ENCODE measurements around the gene LGI1. TPM values are rescaled to one million over a fixed set of nuclear protein-coding genes. Genes with fewer than 3 reads are reported as not detected.
A peak's percentile ranks its signal among the peaks of the same experiment; 100 is the strongest.

LGI1 gene
- polyA plus RNA-seq, 3 donors: 0.03 TPM; not detected in 2

DNA sequence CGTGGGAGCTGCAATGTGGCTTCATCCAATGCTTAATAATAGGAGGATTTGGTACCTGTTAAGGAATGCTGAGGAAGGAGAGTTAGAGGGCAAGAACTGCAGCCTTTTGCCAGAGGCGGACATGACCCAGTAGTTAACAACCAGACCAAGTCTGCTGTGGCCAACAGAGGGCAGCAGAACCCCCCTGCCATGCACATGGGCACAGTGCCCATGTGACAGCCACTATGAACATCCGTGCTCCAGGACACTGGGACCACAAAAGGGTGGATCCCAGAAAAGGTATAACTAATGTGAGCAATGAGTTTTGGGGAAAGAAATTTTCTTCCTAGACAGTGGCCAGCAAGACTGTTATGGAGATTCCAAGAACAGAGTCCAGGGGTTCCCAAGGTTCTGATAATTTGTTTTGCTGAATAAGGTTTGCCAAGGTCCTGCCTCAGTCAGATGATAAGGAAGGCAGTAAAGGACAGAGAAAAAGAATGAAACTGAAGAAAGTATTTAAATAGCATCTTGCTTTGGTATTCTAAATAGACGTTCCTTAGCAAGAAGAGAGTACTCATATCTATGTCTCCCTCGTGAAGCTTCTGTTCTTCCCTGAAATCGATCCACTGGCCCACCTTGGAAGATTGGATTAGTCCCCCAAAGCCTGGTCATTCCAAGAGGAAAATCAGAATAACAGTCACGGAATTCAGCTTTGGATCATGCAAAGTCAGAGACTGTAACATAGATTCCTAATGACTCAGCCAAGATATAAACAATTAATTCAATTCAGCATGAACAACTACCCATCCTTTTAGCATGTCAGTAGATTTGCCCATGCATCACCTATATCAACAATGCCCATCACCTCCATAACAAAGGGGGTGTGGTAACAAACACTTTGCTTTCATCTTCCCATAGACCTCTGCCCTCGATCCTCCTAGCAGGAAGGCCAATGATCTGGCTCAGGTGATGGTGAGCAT lies 56.0 kb downstream of the LGI1 start:
- TF ChIP-seq, protein P1, sequence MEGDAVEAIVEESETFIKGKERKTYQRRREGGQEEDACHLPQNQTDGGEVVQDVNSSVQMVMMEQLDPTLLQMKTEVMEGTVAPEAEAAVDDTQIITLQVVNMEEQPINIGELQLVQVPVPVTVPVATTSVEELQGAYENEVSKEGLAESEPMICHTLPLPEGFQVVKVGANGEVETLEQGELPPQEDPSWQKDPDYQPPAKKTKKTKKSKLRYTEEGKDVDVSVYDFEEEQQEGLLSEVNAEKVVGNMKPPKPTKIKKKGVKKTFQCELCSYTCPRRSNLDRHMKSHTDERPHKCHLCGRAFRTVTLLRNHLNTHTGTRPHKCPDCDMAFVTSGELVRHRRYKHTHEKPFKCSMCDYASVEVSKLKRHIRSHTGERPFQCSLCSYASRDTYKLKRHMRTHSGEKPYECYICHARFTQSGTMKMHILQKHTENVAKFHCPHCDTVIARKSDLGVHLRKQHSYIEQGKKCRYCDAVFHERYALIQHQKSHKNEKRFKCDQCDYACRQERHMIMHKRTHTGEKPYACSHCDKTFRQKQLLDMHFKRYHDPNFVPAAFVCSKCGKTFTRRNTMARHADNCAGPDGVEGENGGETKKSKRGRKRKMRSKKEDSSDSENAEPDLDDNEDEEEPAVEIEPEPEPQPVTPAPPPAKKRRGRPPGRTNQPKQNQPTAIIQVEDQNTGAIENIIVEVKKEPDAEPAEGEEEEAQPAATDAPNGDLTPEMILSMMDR (IDR thresholded peaks at IDR 0.05): peak; percentile 69
- Mint-ChIP-seq H3K4me1 (peaks cover 9% of the 10 kb centered on the region), H3K27ac (peak overlapping the region in 1 of 7 donors; percentile 11), H3K27me3 (ENCODE audit: low read depth in 3 of 3) (peaks cover 7 to 16% (median 14%) of the 10 kb centered on the region in 3 donors), H3K9me3 (no peaks in the 10 kb centered on the region), H3K36me3 (no peaks in the 10 kb centered on the region), H3K4me3 (no peak overlapping the region)
- no peak overlapping the region for H3K4me3 ChIP-seq (replicated peaks in 1 of 3; ENCODE audit: low read depth in 2 of 3, low read length in 3 of 3)
- no peak overlapping the region for H3K27ac ChIP-seq (ENCODE audit: low read depth in 1 of 2, low read length in 2 of 2)
- H4K20me1 ChIP-seq (ENCODE audit: insufficient read depth, low read length): no peaks in the 10 kb centered on the region
- peaks cover 2 to 4% of the 10 kb centered on the region in 2 donors for H3K27me3 ChIP-seq (ENCODE audit: control insufficient read depth in 2 of 2, insufficient read depth in 2 of 2, low read length in 2 of 2)
- H3K4me1 ChIP-seq (ENCODE audit: control insufficient read depth in 1 of 2, insufficient read depth in 2 of 2, low read length in 2 of 2): no peaks in the 10 kb centered on the region
- intact Hi-C loops (cut with micrococcal nuclease): loop anchor here in 1 of 2 donors (5.0 kb wide), 1 partner anchor 111 kb away; the partner anchor contains the start of gene FRA10AC1
- no peak overlapping the region for H3K9ac ChIP-seq (ENCODE audit: insufficient read depth, low read length, poor library complexity, severe bottlenecking)
- H3K4me2 ChIP-seq (replicated peaks; ENCODE audit: extremely low read depth, low read length, poor library complexity, severe bottlenecking): no peak overlapping the region
- peak; percentile 23 to 33 (median 31) for DNase-seq
- WGBS (ENCODE audit: insufficient coverage): 59% methylated on average over 6 of the region's 8 CpGs
- H3K79me2 ChIP-seq (ENCODE audit: insufficient read depth, low read length): no peaks in the 10 kb centered on the region
- H3K9me3 ChIP-seq (replicated peaks in 1 of 2; ENCODE audit: control insufficient read depth in 1 of 2, insufficient read depth in 1 of 2, low read length in 2 of 2): no peaks in the 10 kb centered on the region
- H3K36me3 ChIP-seq (replicated peaks in 1 of 2; ENCODE audit: control insufficient read depth in 1 of 2, insufficient read depth in 2 of 2, low read length in 2 of 2): no peaks in the 10 kb centered on the region
- peak overlapping the region; percentile 7 for H2AFZ ChIP-seq (ENCODE audit: insufficient read depth, low read depth, low read length, poor library complexity, severe bottlenecking)

DNA sequence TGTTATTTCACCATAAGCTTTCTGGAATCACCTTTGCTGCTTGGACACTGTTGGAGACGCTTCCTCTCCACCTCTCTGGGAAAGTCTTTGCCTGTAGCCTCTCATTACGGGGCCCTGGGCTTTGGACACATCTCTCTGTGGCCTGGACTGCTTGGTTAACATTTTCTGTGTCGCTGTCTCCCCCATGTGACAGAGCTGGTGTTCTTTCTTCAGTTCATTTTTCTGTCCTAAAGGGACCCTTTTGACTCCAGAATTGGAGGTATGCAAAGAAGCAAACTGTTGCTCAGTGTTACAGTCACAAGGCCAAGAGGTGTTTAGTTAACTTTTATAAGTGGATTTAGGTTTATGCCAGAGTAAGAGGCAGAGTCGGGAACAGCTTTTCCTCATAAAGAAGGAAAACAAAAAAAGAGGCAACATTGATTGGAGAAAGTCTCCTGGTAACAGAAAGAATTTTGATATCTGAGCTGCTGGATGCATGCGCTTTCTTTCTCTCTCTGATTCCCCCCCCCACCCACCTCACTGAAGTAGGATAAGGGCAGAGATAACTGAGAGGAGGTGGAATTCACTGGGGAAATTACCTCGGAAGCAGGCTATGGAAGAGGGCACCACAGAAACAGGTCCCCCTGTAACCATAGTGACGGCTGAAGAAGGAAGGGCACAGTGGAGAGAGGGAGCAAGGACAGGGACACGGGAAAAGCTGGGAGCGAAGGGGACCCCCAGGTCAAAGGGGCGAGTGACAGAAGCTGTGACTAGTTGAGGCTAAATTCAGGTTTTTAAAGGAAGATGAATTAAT lies 57.8 kb downstream of the LGI1 start:
- TF ChIP-seq, protein P1 (IDR thresholded peaks at IDR 0.05): no peak
- Histone ChIP-seq H3K4me2 (replicated peaks; ENCODE audit: extremely low read depth, low read length, poor library complexity, severe bottlenecking) (no peak overlapping the region), H3K27ac (ENCODE audit: low read depth in 1 of 2, low read length in 2 of 2) (no peak overlapping the region), H3K4me1 (ENCODE audit: control insufficient read depth in 1 of 2, insufficient read depth in 2 of 2, low read length in 2 of 2) (no peaks in the 10 kb centered on the region), H3K9me3 (replicated peaks in 1 of 2; ENCODE audit: control insufficient read depth in 1 of 2, insufficient read depth in 1 of 2, low read length in 2 of 2) (no peaks in the 10 kb centered on the region), H4K20me1 (ENCODE audit: insufficient read depth, low read length) (no peaks in the 10 kb centered on the region), H3K79me2 (ENCODE audit: insufficient read depth, low read length) (no peaks in the 10 kb centered on the region), H3K9ac (ENCODE audit: insufficient read depth, low read length, poor library complexity, severe bottlenecking) (no peak overlapping the region), H3K27me3 (ENCODE audit: control insufficient read depth in 2 of 2, insufficient read depth in 2 of 2, low read length in 2 of 2) (peaks cover 2 to 4% of the 10 kb centered on the region in 2 donors), H3K4me3 (replicated peaks in 1 of 3; ENCODE audit: low read depth in 2 of 3, low read length in 3 of 3) (no peak overlapping the region), H2AFZ (ENCODE audit: insufficient read depth, low read depth, low read length, poor library complexity, severe bottlenecking) (peak overlapping the region; percentile 41), H3K36me3 (replicated peaks in 1 of 2; ENCODE audit: control insufficient read depth in 1 of 2, insufficient read depth in 2 of 2, low read length in 2 of 2) (no peaks in the 10 kb centered on the region)
- WGBS (ENCODE audit: insufficient coverage): 62% methylated on average over 7 of the region's 10 CpGs
- intact Hi-C loops (cut with micrococcal nuclease): loop anchor here in 1 of 2 donors (5.0 kb wide), 1 partner anchor 113 kb away; the partner anchor contains the start of gene FRA10AC1
- Mint-ChIP-seq H3K27me3 (ENCODE audit: low read depth in 3 of 3) (peaks cover 9 to 18% (median 16%) of the 10 kb centered on the region in 3 donors), H3K9me3 (peaks cover 0 to 4% (median 2%) of the 10 kb centered on the region in 7 donors), H3K27ac (no peak overlapping the region), H3K4me1 (peaks cover 9% of the 10 kb centered on the region), H3K36me3 (no peaks in the 10 kb centered on the region), H3K4me3 (peak overlapping the region in 1 of 2 donors; percentile 32)
- no peak for DNase-seq

All from CD14-positive monocyte (primary cell).